LHCN-M2 (cell line): Measurements from ENCODE around the gene FAM20B. TPM values are rescaled to one million over a fixed set of nuclear protein-coding genes. Genes with fewer than 3 reads are reported as not detected.

Experiments
- DNase-seq: peaks from one replicate; pipeline ENCODE4 v3.0.0-alpha.2; 2012; ENCODE audit warnings: low read depth
- total RNA-seq: library from RNA; depleted of rRNA; stranded (reverse); fragments of >200 nt; gene quantifications from 2 replicates; pipeline ENCODE4 v1.2.3, GENCODE V29; 2014

FAM20B gene
- total RNA-seq, 1 experiment from 2014 or later = 37.0 TPM

- DNase-seq = peak; percentile 73
Measured at GRCh38 chr1:179091691-179092165, 66.0 kb downstream of the FAM20B start.

GRCh38 chr1:179092896-179093461 lies 67.3 kb downstream of the FAM20B start:
- no peak for DNase-seq

GRCh38 chr1:179094818-179095217 lies 69.1 kb downstream of the FAM20B start:
- DNase-seq = no peak

GRCh38 chr1:179095377-179095776 lies 69.7 kb downstream of the FAM20B start:
- no peak for DNase-seq

GRCh38 chr1:179095924-179096323 lies 70.2 kb downstream of the FAM20B start:
- no peak for DNase-seq

GRCh38 chr1:179099891-179100290 lies 74.2 kb downstream of the FAM20B start:
- DNase-seq = no peak

GRCh38 chr1:179101566-179101965 lies 75.9 kb downstream of the FAM20B start:
- no peak for DNase-seq

- DNase-seq = no peak
Measured at GRCh38 chr1:179103999-179104398, 78.3 kb downstream of the FAM20B start.

GRCh38 chr1:179104611-179105250 lies 79.0 kb downstream of the FAM20B start:
- no peak for DNase-seq

GRCh38 chr1:179105393-179105792 lies 79.7 kb downstream of the FAM20B start:
- DNase-seq = no peak

GRCh38 chr1:179107706-179108629 lies 82.3 kb downstream of the FAM20B start:
- no peak for DNase-seq

- DNase-seq = no peak
Measured at GRCh38 chr1:179108644-179109043, 83.0 kb downstream of the FAM20B start.

GRCh38 chr1:179115181-179115580 lies 89.5 kb downstream of the FAM20B start:
- no peak for DNase-seq

GRCh38 chr1:179119513-179119912 lies 93.8 kb downstream of the FAM20B start:
- DNase-seq = no peak

GRCh38 chr1:179120736-179121135 lies 95.0 kb downstream of the FAM20B start:
- no peak for DNase-seq

- DNase-seq = peak; percentile 39
Measured at GRCh38 chr1:179121159-179121938, 95.7 kb downstream of the FAM20B start.

GRCh38 chr1:179124873-179125272 lies 99.2 kb downstream of the FAM20B start:
- DNase-seq = peak; percentile 70
